Lower lobe of right lung (tissue), 2 donors: ENCODE results near the gene FAM120B. TPM values are rescaled to one million over a fixed set of nuclear protein-coding genes. Genes with fewer than 3 reads are reported as not detected.
"Not testable (repeated sequence)": the region's sequence is repeated elsewhere in the genome, so short reads cannot be mapped to it uniquely, and the experiment has no call there.

Source experiments
- ATAC-seq, 2 donors: fragments of 200-7000 bp; cut with Tn5 transposase; one replicate each; pipeline ENCODE4 v1.9.1; 2020 to 2022; ENCODE audit warnings: mild to moderate bottlenecking in 2 of 2, moderate library complexity in 2 of 2
- DNase-seq: peaks from one replicate; pipeline ENCODE4 v3.0.0-alpha.2; 2020
- H3K27ac ChIP-seq: fragments of 200-600 bp; one replicate; pipeline ENCODE4 v1.8.0; 2022
- H3K27me3 ChIP-seq: fragments of 200-600 bp; one replicate; pipeline ENCODE4 v1.8.0; 2022; ENCODE audit warnings: low read depth
- H3K36me3 ChIP-seq: fragments of 200-600 bp; one replicate; pipeline ENCODE4 v1.8.0; 2022; ENCODE audit warnings: mild to moderate bottlenecking
- H3K4me1 ChIP-seq: fragments of 200-600 bp; one replicate; pipeline ENCODE4 v1.8.0; 2022
- H3K4me3 ChIP-seq: fragments of 200-600 bp; one replicate; pipeline ENCODE4 v1.8.0; 2022; ENCODE audit warnings: mild to moderate bottlenecking
- H3K9me3 ChIP-seq: fragments of 200-600 bp; one replicate; pipeline ENCODE4 v1.8.0; 2022
- intact Hi-C: fragments of 100-400 bp; cut with DNase I; formaldehyde crosslinking; loops from one replicate; pipeline ENCODE4 v1.11.0; 2022
- total RNA-seq: library from RNA; stranded (reverse); fragmentation: NEBNext Ultra II Directional; extraction: Animal tissue kit (Norgen Biotek cat#: 25700); gene quantifications from one replicate; pipeline ENCODE4 v1.2.1, GENCODE V29; 2021
- TF ChIP-seq, protein P1 (sequence below): fragments of 200-600 bp; IDR thresholded peaks from one replicate; pipeline ENCODE4 v1.8.0; 2022; ENCODE audit warnings: antibody characterized with exemption, mild to moderate bottlenecking
- donor health status: DM: no; HTN: yes; CAD: no; lungs with severe emphysema.

FAM120B gene
- total RNA-seq, 1 donor from 2014 or later = 29.0 TPM

DNA sequence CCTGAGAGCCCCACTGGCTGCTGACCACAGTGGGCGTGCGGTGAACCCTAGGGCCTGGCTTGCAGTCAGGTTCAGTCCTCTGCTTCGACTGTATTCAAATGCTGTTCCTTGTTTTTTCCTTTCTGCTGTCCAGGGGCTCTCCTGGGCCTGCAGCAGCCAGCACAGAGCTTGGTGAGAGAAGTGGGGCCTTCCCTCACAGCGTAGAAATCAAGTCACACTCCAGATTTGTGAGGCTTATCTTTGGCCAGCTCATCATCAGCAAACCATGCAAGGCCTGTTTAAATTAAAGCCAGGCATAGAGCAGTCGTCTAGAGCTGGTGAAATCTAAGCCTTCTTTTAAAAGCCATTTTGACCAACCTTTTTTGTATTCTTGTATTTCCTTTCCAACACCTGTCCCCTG is 8.4 kb downstream of the FAM120B start:
- no peak overlapping the region for H3K4me3 ChIP-seq
- ATAC-seq (no peak), DNase-seq (no peak)
- intact Hi-C loops = no loop called here
- peaks cover 18% of the 10 kb centered on the region for H3K4me1 ChIP-seq
- H3K27me3 ChIP-seq = no peaks in the 10 kb centered on the region
- H3K9me3 ChIP-seq = no peaks in the 10 kb centered on the region
- no peak overlapping the region for H3K27ac ChIP-seq
- H3K36me3 ChIP-seq = peaks cover 22% of the 10 kb centered on the region
- TF ChIP-seq, protein P1, sequence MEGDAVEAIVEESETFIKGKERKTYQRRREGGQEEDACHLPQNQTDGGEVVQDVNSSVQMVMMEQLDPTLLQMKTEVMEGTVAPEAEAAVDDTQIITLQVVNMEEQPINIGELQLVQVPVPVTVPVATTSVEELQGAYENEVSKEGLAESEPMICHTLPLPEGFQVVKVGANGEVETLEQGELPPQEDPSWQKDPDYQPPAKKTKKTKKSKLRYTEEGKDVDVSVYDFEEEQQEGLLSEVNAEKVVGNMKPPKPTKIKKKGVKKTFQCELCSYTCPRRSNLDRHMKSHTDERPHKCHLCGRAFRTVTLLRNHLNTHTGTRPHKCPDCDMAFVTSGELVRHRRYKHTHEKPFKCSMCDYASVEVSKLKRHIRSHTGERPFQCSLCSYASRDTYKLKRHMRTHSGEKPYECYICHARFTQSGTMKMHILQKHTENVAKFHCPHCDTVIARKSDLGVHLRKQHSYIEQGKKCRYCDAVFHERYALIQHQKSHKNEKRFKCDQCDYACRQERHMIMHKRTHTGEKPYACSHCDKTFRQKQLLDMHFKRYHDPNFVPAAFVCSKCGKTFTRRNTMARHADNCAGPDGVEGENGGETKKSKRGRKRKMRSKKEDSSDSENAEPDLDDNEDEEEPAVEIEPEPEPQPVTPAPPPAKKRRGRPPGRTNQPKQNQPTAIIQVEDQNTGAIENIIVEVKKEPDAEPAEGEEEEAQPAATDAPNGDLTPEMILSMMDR = no peak

GRCh38 chr6:170316071-170316470 is 9.5 kb downstream of the FAM120B start:
- DNase-seq (no peak), ATAC-seq (no peak)
- Histone ChIP-seq H3K9me3 (no peaks in the 10 kb centered on the region), H3K27me3 (no peaks in the 10 kb centered on the region), H3K4me3 (no peak overlapping the region), H3K4me1 (peaks cover 8% of the 10 kb centered on the region), H3K27ac (no peak overlapping the region), H3K36me3 (peaks cover 22% of the 10 kb centered on the region)
- TF ChIP-seq, protein P1 = no peak
- intact Hi-C loops = no loop called here

GRCh38 chr6:170317076-170317475 is 10.5 kb downstream of the FAM120B start:
- H3K27me3 ChIP-seq = no peaks in the 10 kb centered on the region
- peaks cover 7% of the 10 kb centered on the region for H3K4me1 ChIP-seq
- intact Hi-C loops = no loop called here
- TF ChIP-seq, protein P1 = no peak
- H3K36me3 ChIP-seq = peaks cover 23% of the 10 kb centered on the region
- H3K27ac ChIP-seq = peak overlapping the region; percentile 5
- H3K9me3 ChIP-seq = no peaks in the 10 kb centered on the region
- H3K4me3 ChIP-seq = no peak overlapping the region
- ATAC-seq = no peak
- no peak for DNase-seq

GRCh38 chr6:170317718-170318117 is 11.2 kb downstream of the FAM120B start:
- intact Hi-C loops = no loop called here
- Histone ChIP-seq H3K4me1 (peaks cover 7% of the 10 kb centered on the region), H3K27me3 (no peaks in the 10 kb centered on the region), H3K27ac (peak overlapping the region; percentile 61), H3K9me3 (no peaks in the 10 kb centered on the region), H3K4me3 (no peak overlapping the region), H3K36me3 (peaks cover 28% of the 10 kb centered on the region)
- TF ChIP-seq, protein P1 = no peak
- ATAC-seq = peak; percentile 44 to 54
- no peak for DNase-seq

DNA sequence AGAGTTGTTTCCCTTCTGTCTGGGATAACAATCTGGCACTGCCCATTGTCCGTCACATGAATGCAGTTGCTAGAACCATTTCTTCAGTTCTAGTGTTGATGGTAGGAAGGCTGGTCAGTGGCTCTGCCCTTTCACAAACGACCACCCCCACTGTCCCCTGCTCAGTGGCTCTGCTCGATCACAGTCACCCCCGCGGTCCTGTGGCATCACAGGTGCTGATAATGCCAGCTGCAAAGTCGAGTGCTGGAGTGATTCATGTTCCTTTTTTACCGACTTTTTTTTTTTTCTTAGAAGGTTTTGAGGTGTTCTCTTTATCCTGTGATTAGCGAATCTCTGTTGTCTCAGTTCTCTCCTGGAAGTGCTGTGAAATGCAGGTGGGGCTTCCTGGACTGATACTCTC is 22.8 kb downstream of the FAM120B start:
- no peak overlapping the region for H3K27ac ChIP-seq
- DNase-seq (no peak), ATAC-seq (no peak)
- H3K27me3 ChIP-seq = no peaks in the 10 kb centered on the region
- no peaks in the 10 kb centered on the region for H3K9me3 ChIP-seq
- TF ChIP-seq, protein P1 = no peak
- H3K4me1 ChIP-seq = no peaks in the 10 kb centered on the region
- H3K36me3 ChIP-seq = peaks cover 94% of the 10 kb centered on the region
- intact Hi-C loops = no loop called here
- no peak overlapping the region for H3K4me3 ChIP-seq

- H3K27ac ChIP-seq, DNase-seq, ATAC-seq, H3K4me3 ChIP-seq, H3K9me3 ChIP-seq, intact Hi-C loops, H3K27me3 ChIP-seq, H3K4me1 ChIP-seq: not testable (repeated sequence)
- peaks cover 50% of the 10 kb centered on the region for H3K36me3 ChIP-seq
These were observed 28.6 kb downstream of the FAM120B start for GRCh38 chr6:170335199-170335598.
